Measurements from ENCODE around the gene XPA. TPM values are rescaled to one million over a fixed set of nuclear protein-coding genes. Genes with fewer than 3 reads are reported as not detected.
"Not testable (repeated sequence)": the region's sequence is repeated elsewhere in the genome, so short reads cannot be mapped to it uniquely, and the experiment has no call there.

Gene XPA
- total RNA-seq, 1 donor from 2014 or later = 7.2 TPM

GRCh38 chr9:97703437-97704344 lies 6.6 kb upstream of the XPA start:
- peak in 1 of 2 donors; percentile 75 for DNase-seq (ENCODE audit: low read depth in 2 of 2)

DNA sequence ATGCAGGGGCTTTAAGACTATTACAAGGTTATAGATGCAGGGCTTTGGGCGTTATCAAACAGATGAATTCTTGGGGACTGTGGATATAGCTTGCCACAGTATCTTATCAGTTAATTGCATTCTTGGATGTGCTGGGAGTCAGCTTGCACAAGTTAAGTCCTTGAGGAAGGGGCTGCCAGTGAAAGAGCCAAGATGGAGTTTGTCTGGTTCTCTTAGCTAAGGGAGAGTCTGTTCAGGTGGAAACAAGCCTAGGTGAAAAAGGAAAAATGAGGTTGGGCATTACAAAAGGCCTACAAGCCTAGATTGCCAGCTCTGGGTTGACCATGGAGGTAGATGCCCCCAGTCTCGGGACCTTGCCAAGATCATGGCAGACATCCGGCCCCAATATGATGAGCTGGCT lies 2.7 kb upstream of the XPA start:
- not testable (repeated sequence) for DNase-seq (ENCODE audit: low read depth in 2 of 2)

- not testable (repeated sequence) for DNase-seq (ENCODE audit: low read depth in 2 of 2)
Measured at GRCh38 chr9:97699281-97699680, 2.1 kb upstream of the XPA start.

DNA sequence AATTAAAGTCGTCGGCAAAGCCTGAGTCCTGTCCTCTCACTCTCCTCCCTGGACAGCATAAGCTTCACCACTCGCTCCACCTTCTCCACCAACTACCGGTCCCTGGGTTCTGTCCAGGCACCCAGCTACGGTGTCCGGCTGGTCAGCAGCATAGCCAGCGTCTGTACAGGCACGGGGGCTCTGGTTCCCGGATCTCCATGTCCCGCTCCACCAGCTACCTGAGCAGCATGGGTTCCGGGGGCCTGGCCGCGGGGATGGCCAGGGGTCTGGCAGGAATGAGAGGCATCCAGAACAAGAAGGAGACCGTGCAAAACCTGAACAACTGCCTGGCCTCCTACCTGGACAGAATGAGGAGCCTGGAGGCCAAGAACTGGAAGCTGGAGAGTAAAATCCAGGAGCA lies 1.7 kb upstream of the XPA start:
- DNase-seq (ENCODE audit: low read depth in 2 of 2) = no peak

DNA sequence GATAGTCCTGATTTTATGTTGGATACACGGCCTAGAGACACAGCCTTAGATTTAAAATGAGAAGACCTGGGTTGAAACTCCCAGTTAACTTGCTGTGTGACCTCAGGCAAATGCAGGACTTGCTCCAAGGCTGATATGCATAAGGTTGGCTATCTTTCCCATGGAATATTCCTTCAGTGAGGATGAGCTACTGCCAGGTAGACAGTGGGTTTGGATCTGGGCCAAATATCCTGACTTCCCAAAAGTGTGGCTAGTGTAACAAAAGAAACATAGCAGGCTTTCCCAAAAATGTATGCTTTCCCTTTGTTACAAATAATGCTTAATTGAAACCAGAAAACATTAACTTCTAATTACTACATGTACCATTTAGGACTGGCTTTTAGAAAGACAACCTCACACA lies 697 bp upstream of the XPA start:
- DNase-seq (ENCODE audit: low read depth in 2 of 2) = no peak

DNA sequence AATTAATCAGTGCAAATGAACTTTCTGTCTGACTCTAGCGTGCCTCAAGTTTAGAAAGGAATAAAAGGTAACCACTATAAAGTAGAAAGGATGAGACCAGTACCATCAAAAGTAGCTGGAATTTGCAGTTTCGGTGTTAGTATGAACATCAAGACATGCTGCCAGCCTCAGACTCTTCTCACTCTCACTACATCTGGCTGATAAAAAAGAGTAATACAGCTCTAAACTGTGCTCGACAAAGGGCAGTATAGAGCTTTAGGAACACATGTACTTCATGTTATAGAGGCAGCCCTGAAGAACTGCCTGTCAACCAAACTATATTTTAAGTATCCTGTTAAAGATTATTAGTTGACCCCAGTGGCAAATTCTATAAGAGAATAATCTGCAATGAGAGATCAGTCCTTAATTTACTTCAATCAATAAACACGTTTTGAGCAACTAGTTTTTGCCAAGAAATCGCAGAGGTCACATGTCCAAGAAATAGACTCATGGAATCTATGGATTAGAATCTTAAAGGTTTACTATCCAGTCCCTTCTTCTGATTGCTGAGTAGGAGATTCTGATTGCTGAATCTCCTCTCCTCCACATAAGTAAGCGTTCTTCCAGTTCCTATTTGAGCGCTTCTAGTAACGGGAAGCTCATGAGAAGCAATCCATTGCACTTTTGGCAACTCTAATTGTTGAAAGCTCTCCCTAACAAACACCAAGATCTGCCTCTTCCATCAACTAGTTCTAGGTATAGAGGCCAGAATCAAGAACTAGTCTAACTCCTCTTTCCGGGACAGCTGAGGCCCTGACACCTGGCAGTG lies 941 bp downstream of the XPA start:
- peak in 1 of 2 donors; percentile 7 for DNase-seq (ENCODE audit: low read depth in 2 of 2)

- no peak for DNase-seq (ENCODE audit: low read depth in 2 of 2)
Measured at GRCh38 chr9:97695390-97695789, 1.8 kb downstream of the XPA start.

DNA sequence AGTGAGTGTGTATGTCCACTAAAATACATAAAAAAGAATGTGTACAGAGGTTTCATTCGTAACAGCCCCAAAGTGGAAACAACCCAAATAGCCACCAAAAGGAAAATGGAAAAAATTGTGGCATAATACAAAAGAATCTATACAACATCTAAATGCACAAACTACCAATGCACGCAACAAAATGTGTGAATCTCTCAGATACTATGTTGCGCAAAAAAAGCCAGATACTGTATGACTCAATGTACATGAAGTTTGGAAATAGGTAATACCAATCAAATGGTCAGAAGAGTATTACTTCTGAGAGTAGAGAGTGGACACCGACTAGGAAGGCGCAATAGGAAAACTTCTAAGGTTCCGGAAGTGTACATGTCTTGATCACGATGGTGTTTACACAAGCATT lies 2.4 kb downstream of the XPA start:
- DNase-seq (ENCODE audit: low read depth in 2 of 2) = no peak

DNA sequence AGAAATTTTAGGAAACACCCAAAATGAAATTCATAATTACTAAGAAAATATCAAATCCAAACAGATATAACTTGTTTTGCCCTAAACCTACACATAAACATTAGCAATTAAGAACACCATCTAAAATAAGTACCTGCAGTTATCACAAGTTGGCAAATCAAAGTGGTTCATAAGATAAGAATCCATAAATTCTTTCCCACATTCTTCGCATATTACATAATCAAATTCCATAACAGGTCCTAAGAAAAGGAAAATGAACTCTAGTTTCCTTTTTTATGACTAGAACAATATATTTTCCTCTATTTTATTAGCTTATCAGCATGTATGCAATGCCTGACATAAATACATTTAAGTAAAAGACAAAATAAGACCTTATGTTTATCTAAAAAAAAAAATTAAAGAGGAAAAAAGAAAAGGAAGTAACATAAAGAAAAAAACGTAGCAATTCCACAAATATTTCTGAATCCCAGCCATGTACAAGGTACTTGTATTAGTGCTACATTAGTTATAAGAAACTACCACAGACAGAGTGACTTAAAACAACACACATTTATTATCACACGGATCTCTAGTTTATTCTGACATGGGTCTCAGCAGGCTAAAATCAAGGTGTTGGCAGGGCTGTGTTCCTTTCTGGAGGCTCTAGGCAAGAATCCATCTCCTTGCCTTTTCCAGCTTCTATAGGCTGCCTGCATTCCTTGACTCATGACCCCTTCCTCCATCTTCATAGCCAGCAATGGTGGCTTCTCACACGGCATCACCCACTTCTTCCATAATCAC lies 7.5 kb downstream of the XPA start:
- peak in 1 of 2 donors; percentile 64 for DNase-seq (ENCODE audit: low read depth in 2 of 2)

DNA sequence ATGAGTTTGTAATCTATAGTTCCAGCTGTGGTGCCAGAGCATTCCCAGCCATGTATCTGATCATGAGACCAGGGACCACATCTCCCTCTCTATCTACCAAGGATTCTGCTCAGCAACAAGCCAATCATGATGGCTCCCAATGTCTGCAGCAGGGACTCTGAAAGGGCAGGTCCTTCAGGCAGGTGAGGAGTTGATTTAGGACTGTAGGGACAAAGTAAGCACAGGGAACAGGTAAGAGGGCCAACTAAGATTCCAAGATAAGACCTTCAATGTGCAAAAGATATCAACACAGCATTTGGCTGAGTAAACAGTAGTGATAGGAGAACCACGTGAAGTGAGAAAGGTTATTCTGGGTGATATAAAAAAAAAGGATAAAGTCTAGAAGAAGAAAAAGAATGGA lies 8.5 kb downstream of the XPA start:
- no peak for DNase-seq (ENCODE audit: low read depth in 2 of 2)

- DNase-seq (ENCODE audit: low read depth in 2 of 2) = no peak
Measured at GRCh38 chr9:97682242-97682641, 14.9 kb downstream of the XPA start.

DNA sequence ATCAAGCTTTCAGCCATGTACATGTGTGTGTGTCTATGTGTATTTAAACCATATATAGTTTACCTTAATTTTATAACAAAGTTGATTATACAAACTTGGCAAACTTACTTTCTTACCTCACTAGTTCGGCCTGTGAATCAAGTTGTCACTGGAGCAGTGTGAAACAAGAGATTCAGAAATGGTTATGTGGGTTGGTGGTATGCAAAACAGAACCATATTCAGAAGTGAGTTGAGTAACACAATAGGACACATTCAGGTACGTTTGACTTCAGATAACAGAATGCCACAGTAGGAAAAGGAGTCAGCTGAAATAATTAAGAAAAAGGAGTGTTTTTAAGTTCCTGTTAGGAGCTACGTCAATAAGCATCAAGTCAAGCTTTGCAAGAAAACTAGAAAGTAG lies 21.5 kb downstream of the XPA start:
- DNase-seq (ENCODE audit: low read depth in 2 of 2) = no peak

DNA sequence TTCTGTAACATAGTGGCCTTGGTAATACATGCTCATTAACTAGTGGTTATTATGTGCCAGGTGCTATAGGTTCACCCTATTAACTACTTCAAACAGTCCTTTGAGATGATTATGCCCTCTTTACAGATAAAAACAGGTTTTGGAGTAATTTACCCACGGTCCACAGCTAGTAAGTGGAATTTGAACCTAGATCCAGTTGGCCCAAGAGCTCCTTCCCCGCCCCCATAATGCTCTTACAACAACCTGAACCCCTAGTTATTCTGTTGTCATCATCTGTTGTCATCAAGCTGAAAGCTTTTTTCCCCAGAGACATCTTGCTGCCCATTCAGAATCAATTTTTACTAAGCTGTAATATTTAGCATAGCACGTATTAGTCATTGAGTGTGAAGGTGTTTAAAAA lies 23.2 kb downstream of the XPA start:
- DNase-seq (ENCODE audit: low read depth in 2 of 2) = no peak

DNA sequence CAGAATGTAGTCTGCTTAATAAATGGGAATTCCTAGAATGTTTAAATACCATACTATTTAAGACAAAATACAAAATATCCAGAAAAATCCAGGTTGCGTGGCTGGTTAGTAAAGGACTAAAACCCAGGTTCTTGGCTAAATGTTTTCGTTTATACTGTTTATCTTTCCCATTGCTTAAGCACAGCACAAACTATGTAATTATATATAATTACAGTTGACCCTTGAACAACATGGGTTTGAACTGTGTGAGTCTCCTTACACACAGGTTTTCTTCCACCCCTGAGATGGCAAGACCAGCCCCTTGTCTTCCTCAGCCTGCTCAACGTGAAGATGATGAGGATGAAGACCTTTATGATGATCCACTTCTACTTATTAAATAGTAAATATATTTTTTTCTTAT lies 24.7 kb downstream of the XPA start:
- no peak for DNase-seq (ENCODE audit: low read depth in 2 of 2)

DNA sequence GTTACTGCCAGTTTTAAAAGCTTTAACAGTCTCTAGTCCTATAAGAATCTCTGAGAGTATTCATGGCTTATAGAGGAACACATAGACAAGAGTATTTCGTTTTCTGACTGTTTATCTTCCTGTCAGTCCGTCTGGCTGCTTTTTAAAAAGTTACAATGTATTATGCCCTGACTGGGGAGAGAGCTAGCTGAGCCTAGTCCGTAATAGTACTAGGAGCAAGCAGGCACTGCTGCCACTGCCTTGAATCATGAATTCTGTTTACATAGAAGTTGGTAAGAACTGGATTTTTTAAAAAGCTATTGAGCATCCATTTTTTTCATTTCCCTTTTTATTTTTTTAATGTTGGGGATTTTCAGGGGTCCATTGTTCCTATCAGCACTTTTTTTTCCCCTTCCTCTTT lies 26.6 kb downstream of the XPA start:
- no peak for DNase-seq (ENCODE audit: low read depth in 2 of 2)

DNA sequence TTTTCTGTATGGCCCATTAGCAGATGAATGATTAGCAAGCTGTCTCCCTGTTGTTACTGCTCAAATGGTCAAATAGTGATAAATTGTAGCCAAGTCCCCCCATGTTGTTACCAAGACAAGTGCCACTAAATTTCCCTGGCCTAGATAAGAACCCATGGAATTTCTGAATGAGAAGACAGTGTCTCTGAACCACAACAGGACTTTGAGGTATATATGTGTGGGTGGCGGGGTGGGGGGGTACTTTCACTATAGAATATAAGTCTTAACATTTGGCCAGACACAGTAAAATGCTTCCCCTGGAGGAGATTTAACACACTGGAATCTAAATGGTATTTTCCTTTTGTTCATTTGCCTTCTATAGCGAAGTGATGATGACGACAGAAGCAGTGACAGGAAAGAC lies 28.7 kb downstream of the XPA start:
- DNase-seq (ENCODE audit: low read depth in 2 of 2) = no peak

DNA sequence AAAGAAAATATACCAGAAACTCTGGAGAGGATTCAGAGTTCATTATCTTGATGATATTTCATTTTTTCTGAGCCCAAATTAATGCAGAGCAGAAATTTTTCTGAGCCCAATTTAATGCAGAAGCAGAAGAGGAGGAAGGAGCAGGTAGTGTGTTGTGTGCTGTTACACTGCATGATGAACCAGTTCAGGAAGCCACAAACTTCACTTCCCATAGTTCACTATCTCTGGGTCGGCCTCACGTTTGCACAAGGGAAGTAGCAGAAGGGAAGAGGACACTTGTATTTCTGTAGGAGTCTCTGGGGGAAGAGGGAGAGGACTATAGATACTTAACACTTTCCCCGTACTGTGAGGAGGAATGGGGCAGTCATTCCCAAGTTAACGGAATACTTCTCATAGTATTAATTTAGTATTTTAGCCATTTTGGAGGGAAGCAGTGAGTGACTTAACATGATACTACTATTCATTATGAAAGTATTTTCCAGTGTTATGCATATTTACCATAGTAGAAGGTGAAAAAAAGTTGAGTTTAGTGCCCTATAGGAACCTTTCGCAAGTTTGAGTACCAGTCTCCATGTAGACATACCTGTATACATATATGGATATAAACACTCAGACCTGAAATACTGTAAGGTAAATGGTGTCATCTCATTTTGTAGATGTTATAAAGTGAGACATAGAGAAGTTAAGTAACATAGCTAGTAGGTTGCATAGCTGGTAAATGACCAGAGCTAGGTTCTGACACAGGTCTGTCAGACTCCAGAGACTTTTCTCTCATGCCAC lies 30.0 kb downstream of the XPA start:
- no peak for DNase-seq (ENCODE audit: low read depth in 2 of 2)

DNA sequence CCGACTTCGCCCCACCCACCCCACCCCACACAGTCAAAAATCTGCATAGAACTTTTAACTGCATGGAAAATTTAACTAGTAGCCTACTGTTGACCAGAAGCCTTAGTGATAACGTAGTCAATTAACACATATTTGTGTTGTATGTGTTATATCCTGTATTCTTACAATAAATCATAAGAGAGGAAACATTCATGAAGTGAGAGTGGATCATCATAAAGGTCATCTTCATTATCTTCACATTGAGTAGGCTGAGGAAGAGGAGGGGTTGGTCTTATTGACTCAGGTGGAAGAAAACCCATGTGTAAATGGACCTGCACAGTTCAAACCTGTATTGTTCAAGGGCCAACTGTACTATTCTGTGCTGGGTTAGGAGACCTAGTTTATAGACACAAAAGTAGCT lies 31.4 kb downstream of the XPA start:
- DNase-seq (ENCODE audit: low read depth in 2 of 2) = no peak

DNA sequence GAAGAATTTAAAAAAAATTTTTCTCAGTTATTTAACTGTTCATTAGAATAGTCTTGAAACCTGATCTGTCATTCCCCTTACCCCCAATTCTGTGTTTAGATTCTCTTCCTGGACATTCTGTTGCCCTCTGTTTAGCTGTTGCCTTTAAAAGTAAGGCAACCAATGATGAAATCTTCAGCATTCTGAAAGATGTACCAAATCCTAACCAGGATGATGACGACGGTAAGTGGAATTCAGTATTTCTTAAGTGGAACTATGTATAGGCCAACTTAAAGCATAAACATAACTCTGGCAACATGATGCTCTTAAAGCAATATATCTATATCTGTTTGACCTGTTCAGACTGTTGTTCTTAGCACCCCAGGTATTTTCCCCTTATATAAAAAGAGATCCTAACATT lies 36.3 kb downstream of the XPA start:
- DNase-seq (ENCODE audit: low read depth in 2 of 2) = no peak

- no peak for DNase-seq (ENCODE audit: low read depth in 2 of 2)
Measured at GRCh38 chr9:97660340-97660739, 36.8 kb downstream of the XPA start.

GRCh38 chr9:97659771-97660170 lies 37.4 kb downstream of the XPA start:
- no peak for DNase-seq (ENCODE audit: low read depth in 2 of 2)

All from dermis microvascular lymphatic vessel endothelial cell (primary cell).